Osteoblast (primary cell): Measurements from ENCODE around the gene APC2. TPM values are rescaled to one million over a fixed set of nuclear protein-coding genes. Genes with fewer than 3 reads are reported as not detected.
"Not testable (repeated sequence)": the region's sequence is repeated elsewhere in the genome, so short reads cannot be mapped to it uniquely, and the experiment has no call there.

Source experiments
- DNase-seq: peaks from one replicate; pipeline ENCODE4 v3.0.0; 2011; ENCODE audit warnings: low spot score, mixed read lengths; ENCODE audit not compliant: insufficient read length; ENCODE audit errors: missing footprints
- H2AFZ ChIP-seq: 2 replicates; pipeline ENCODE4 v1.6.0; 2011; ENCODE audit warnings: mild to moderate bottlenecking, low read length
- H3K27ac ChIP-seq: 2 replicates; pipeline ENCODE4 v1.5.1; 2011; ENCODE audit warnings: mild to moderate bottlenecking, low read depth, low read length, moderate library complexity
- H3K27me3 ChIP-seq: 2 replicates; pipeline ENCODE4 v1.6.0; 2012; ENCODE audit warnings: mild to moderate bottlenecking, control low read depth, inconsistent platforms, low read length, moderate library complexity; ENCODE audit not compliant: insufficient read depth
- H3K36me3 ChIP-seq: 2 replicates; pipeline ENCODE4 v1.5.1; 2011; ENCODE audit warnings: mild to moderate bottlenecking, low read length, control low read depth, moderate library complexity; ENCODE audit not compliant: insufficient read depth
- H3K4me1 ChIP-seq: 2 replicates; pipeline ENCODE4 v1.5.1; 2011; ENCODE audit warnings: mild to moderate bottlenecking, low read length, control low read depth, moderate library complexity; ENCODE audit not compliant: insufficient read depth
- H3K4me2 ChIP-seq: 2 replicates; pipeline ENCODE4 v1.6.0; 2011; ENCODE audit warnings: mild to moderate bottlenecking, low read length; ENCODE audit not compliant: insufficient read depth
- H3K4me3 ChIP-seq: fragments of 200-600 bp; sonication (generic); 3 replicates; pipeline ENCODE4 v1.5.1; 2012; ENCODE audit warnings: mild to moderate bottlenecking, low read length, inconsistent platforms; ENCODE audit not compliant: insufficient read depth
- H3K79me2 ChIP-seq: 2 replicates; pipeline ENCODE4 v1.6.0; 2012; ENCODE audit warnings: mild to moderate bottlenecking, low read length, control low read depth, inconsistent platforms; ENCODE audit not compliant: insufficient read depth
- H3K9me3 ChIP-seq: 2 replicates; pipeline ENCODE4 v1.5.1; 2011; ENCODE audit warnings: low read depth, low read length, control low read depth
- H4K20me1 ChIP-seq: 2 replicates; pipeline ENCODE4 v1.6.0; 2012; ENCODE audit warnings: mild to moderate bottlenecking, low read length, control low read depth; ENCODE audit not compliant: insufficient read depth
- total RNA-seq: library from RNA; depleted of rRNA; stranded (reverse); fragments of >200 nt; gene quantifications from 2 replicates; pipeline ENCODE4 v1.2.3, GENCODE V29; 2012
- TF ChIP-seq, protein P1 (sequence below): IDR thresholded peaks from 2 replicates; pipeline ENCODE4 v1.5.1; 2011; ENCODE audit warnings: mild to moderate bottlenecking, low read depth, low read length, moderate library complexity; ENCODE audit errors: extremely low read depth

Gene APC2
- total RNA-seq, 1 donor: 0.36 TPM

DNA sequence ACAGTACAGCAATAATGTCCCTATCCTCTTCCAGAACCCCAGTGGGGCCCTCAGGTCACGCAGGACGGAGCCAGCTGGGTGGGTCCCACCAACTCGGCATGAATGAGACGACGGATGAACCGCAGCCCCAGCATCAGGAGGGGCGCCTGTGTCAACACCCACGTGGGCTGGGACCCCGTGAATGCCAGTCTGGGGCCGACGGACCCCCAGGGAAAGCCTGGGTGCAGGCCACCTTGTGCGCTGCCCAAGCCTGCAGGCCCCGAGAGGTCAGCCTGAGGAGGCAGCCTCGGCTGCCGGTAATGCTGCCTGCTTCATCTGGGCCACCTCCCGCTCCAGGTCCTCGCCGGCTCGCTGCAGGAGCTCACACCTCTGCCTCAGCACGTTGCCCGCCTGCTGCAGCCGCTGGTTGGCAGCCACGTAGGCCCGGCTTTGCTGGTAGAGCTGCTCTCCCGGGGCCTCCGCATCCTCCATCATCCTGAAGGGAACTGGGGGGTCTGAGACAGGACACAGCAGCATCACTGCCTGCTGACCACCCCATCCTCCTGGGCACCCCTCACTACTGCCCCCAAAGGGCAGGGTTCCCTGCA, 24.9 kb downstream of the APC2 start:
- Histone ChIP-seq H2AFZ (no peak overlapping the region), H3K79me2 (peaks cover 21% of the 10 kb centered on the region), H3K9me3 (no peaks in the 10 kb centered on the region), H3K27me3 (peaks cover 35% of the 10 kb centered on the region), H3K4me2 (no peak overlapping the region), H3K36me3 (peaks cover 4% of the 10 kb centered on the region), H3K27ac (no peak overlapping the region), H3K4me1 (peaks cover 8% of the 10 kb centered on the region), H4K20me1 (peaks cover 66% of the 10 kb centered on the region), H3K4me3 (no peak overlapping the region)
- TF ChIP-seq, protein P1, sequence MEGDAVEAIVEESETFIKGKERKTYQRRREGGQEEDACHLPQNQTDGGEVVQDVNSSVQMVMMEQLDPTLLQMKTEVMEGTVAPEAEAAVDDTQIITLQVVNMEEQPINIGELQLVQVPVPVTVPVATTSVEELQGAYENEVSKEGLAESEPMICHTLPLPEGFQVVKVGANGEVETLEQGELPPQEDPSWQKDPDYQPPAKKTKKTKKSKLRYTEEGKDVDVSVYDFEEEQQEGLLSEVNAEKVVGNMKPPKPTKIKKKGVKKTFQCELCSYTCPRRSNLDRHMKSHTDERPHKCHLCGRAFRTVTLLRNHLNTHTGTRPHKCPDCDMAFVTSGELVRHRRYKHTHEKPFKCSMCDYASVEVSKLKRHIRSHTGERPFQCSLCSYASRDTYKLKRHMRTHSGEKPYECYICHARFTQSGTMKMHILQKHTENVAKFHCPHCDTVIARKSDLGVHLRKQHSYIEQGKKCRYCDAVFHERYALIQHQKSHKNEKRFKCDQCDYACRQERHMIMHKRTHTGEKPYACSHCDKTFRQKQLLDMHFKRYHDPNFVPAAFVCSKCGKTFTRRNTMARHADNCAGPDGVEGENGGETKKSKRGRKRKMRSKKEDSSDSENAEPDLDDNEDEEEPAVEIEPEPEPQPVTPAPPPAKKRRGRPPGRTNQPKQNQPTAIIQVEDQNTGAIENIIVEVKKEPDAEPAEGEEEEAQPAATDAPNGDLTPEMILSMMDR: no peak
- no peak for DNase-seq

- H3K4me1 ChIP-seq: peaks cover 8% of the 10 kb centered on the region
- no peak overlapping the region for H3K4me2 ChIP-seq
- no peaks in the 10 kb centered on the region for H3K9me3 ChIP-seq
- H3K36me3 ChIP-seq: peaks cover 4% of the 10 kb centered on the region
- H2AFZ ChIP-seq: no peak overlapping the region
- peaks cover 59% of the 10 kb centered on the region for H4K20me1 ChIP-seq
- peaks cover 25% of the 10 kb centered on the region for H3K27me3 ChIP-seq
- no peak overlapping the region for H3K27ac ChIP-seq
- DNase-seq: peak; percentile 68
- peaks cover 21% of the 10 kb centered on the region for H3K79me2 ChIP-seq
- H3K4me3 ChIP-seq: no peak overlapping the region
- TF ChIP-seq, protein P1: no peak
These were observed 26.0 kb downstream of the APC2 start for GRCh38 chr19:1475751-1476437.

GRCh38 chr19:1477056-1477455, 27.1 kb downstream of the APC2 start:
- not testable (repeated sequence) for H3K9me3 ChIP-seq, H3K36me3 ChIP-seq, H2AFZ ChIP-seq, H3K4me1 ChIP-seq, H3K27ac ChIP-seq, H3K4me2 ChIP-seq, H3K4me3 ChIP-seq, DNase-seq
- peaks cover 21% of the 10 kb centered on the region for H3K79me2 ChIP-seq
- peaks cover 13% of the 10 kb centered on the region for H3K27me3 ChIP-seq
- H4K20me1 ChIP-seq: peaks cover 47% of the 10 kb centered on the region

- H3K9me3 ChIP-seq: no peaks in the 10 kb centered on the region
- peaks cover 8% of the 10 kb centered on the region for H3K4me1 ChIP-seq
- H3K27ac ChIP-seq: peak within 1 kb of the TSS; percentile 36
- peak; percentile 100 for DNase-seq
- peak within 1 kb of the TSS; percentile 86 for H3K4me3 ChIP-seq
- TF ChIP-seq, protein P1: no peak
- H4K20me1 ChIP-seq: peaks cover 27% of the 10 kb centered on the region
- peaks cover 21% of the 10 kb centered on the region for H3K79me2 ChIP-seq
- H3K4me2 ChIP-seq: peak within 1 kb of the TSS; percentile 93
- peak within 1 kb of the TSS; percentile 98 for H2AFZ ChIP-seq
- H3K36me3 ChIP-seq: peaks cover 4% of the 10 kb centered on the region
- H3K27me3 ChIP-seq: no peaks in the 10 kb centered on the region
These were observed 29.2 kb downstream of the APC2 start, which contains the start of gene C19orf25 for GRCh38 chr19:1478934-1479707. Gene C19orf25 (minus strand): TSS chr19:1479215. CDS start chr19:1478903, 312 bp downstream.
